Measurements from ENCODE around the gene MFAP1.
"Not testable (repeated sequence)": the region's sequence is repeated elsewhere in the genome, so short reads cannot be mapped to it uniquely, and the experiment has no call there.

- not testable (repeated sequence) for TF ChIP-seq POLR2A (IDR thresholded peaks at IDR 0.05)
- TF ChIP-seq, protein P1, sequence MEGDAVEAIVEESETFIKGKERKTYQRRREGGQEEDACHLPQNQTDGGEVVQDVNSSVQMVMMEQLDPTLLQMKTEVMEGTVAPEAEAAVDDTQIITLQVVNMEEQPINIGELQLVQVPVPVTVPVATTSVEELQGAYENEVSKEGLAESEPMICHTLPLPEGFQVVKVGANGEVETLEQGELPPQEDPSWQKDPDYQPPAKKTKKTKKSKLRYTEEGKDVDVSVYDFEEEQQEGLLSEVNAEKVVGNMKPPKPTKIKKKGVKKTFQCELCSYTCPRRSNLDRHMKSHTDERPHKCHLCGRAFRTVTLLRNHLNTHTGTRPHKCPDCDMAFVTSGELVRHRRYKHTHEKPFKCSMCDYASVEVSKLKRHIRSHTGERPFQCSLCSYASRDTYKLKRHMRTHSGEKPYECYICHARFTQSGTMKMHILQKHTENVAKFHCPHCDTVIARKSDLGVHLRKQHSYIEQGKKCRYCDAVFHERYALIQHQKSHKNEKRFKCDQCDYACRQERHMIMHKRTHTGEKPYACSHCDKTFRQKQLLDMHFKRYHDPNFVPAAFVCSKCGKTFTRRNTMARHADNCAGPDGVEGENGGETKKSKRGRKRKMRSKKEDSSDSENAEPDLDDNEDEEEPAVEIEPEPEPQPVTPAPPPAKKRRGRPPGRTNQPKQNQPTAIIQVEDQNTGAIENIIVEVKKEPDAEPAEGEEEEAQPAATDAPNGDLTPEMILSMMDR (IDR thresholded peaks at IDR 0.05) = not testable (repeated sequence)
Measured at GRCh38 chr15:43832485-43832884, 8.0 kb upstream of the MFAP1 start.
